ENCODE results near the gene ESF1.

GRCh38 chr20:13753436-13754036 is 31.2 kb downstream of the ESF1 start:
- TF ChIP-seq L3MBTL2 (conservative IDR thresholded peaks at IDR 0.05) (no peak), FOXK2 (IDR thresholded peaks at IDR 0.05) (no peak), SUZ12 (IDR thresholded peaks at IDR 0.05) (no peak), ELF4 (IDR thresholded peaks at IDR 0.05) (no peak), ARNT (IDR thresholded peaks at IDR 0.05) (no peak), FOXA1 (IDR thresholded peaks at IDR 0.05) (no peak), SP1 (IDR thresholded peaks at IDR 0.05) (no peak)
- TF ChIP-seq, protein P1, sequence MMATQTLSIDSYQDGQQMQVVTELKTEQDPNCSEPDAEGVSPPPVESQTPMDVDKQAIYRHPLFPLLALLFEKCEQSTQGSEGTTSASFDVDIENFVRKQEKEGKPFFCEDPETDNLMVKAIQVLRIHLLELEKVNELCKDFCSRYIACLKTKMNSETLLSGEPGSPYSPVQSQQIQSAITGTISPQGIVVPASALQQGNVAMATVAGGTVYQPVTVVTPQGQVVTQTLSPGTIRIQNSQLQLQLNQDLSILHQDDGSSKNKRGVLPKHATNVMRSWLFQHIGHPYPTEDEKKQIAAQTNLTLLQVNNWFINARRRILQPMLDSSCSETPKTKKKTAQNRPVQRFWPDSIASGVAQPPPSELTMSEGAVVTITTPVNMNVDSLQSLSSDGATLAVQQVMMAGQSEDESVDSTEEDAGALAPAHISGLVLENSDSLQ (IDR thresholded peaks at IDR 0.05), result no peak

Data from HEK293T (cell line).